GM19099 (cell line): ENCODE data around the gene TMEM132D.

Experiments
- POLR2A ChIP-seq: IDR thresholded peaks from 3 replicates; pipeline ENCODE4 v1.6.1; 2011; ENCODE audit warnings: low read depth; ENCODE audit not compliant: insufficient read length; ENCODE audit errors: extremely low read depth

The TMEM132D gene

GRCh38 chr12:129570796-129571400 is 332.9 kb downstream of the TMEM132D start:
- TF ChIP-seq POLR2A, result no peak

GRCh38 chr12:129566800-129567199 is 337.0 kb downstream of the TMEM132D start:
- no peak for TF ChIP-seq POLR2A

- TF ChIP-seq POLR2A, result no peak
Measured at GRCh38 chr12:129564768-129565167, 339.1 kb downstream of the TMEM132D start.

GRCh38 chr12:129563266-129563665 is 340.6 kb downstream of the TMEM132D start:
- no peak for TF ChIP-seq POLR2A

- no peak for TF ChIP-seq POLR2A
Measured at GRCh38 chr12:129561304-129561703, 342.5 kb downstream of the TMEM132D start.

- TF ChIP-seq POLR2A, result no peak
Measured at GRCh38 chr12:129559776-129560175, 344.0 kb downstream of the TMEM132D start.

GRCh38 chr12:129558036-129558435 is 345.8 kb downstream of the TMEM132D start:
- no peak for TF ChIP-seq POLR2A

- TF ChIP-seq POLR2A, result no peak
Measured at GRCh38 chr12:129556082-129556481, 347.7 kb downstream of the TMEM132D start.

- TF ChIP-seq POLR2A, result no peak
Measured at GRCh38 chr12:129552996-129553750, 350.7 kb downstream of the TMEM132D start.

- no peak for TF ChIP-seq POLR2A
Measured at GRCh38 chr12:129551441-129551840, 352.4 kb downstream of the TMEM132D start.

GRCh38 chr12:129550353-129550752 is 353.5 kb downstream of the TMEM132D start:
- TF ChIP-seq POLR2A, result no peak

GRCh38 chr12:129549656-129550055 is 354.2 kb downstream of the TMEM132D start:
- TF ChIP-seq POLR2A, result no peak

- no peak for TF ChIP-seq POLR2A
Measured at GRCh38 chr12:129544716-129545115, 359.1 kb downstream of the TMEM132D start.

- TF ChIP-seq POLR2A, result no peak
Measured at GRCh38 chr12:129540954-129541353, 362.9 kb downstream of the TMEM132D start.

- TF ChIP-seq POLR2A, result no peak
Measured at GRCh38 chr12:129540249-129540648, 363.6 kb downstream of the TMEM132D start.

- TF ChIP-seq POLR2A, result no peak
Measured at GRCh38 chr12:129538137-129538536, 365.7 kb downstream of the TMEM132D start.
